ENCODE measurements around the gene CNTN1.

DNA sequence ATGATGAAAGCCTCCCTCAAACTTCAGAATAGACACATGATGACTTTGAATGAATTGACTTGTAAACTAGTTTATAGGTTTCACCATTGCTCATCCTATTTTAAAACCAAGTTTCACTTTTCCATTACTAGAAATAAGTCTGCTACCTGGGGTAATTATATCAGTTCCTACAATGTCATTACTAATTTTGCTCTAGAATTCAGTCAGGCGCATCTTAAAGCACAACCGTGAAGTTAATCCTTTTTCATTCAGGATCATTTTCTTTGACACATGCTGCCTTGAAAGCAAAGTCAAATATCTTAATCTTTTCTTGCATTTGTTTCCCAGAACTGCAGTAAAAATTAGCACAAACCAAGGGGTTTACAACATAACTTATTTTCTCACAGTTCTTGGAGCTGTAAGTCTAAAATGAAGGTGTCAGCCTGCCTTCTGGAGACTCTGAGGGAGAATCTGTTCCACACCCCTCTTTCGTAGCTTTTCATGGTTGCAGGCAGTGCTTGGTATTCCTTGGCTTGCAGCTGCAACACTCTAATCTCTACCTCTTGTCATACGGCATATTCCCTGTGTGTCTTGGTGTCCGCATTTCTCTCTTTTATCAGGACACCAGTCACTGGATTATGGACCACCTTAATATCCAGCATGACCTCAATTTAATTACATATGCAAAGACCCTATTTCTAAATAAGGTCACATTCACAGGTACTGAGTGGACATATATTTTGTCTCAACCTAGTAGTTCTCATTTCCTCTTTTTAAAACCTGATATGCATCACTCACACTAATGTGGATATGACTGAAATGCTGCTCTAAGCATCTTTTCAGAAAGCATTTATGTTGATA lies 381.6 kb downstream of the CNTN1 start:
- TF ChIP-seq, protein P1, sequence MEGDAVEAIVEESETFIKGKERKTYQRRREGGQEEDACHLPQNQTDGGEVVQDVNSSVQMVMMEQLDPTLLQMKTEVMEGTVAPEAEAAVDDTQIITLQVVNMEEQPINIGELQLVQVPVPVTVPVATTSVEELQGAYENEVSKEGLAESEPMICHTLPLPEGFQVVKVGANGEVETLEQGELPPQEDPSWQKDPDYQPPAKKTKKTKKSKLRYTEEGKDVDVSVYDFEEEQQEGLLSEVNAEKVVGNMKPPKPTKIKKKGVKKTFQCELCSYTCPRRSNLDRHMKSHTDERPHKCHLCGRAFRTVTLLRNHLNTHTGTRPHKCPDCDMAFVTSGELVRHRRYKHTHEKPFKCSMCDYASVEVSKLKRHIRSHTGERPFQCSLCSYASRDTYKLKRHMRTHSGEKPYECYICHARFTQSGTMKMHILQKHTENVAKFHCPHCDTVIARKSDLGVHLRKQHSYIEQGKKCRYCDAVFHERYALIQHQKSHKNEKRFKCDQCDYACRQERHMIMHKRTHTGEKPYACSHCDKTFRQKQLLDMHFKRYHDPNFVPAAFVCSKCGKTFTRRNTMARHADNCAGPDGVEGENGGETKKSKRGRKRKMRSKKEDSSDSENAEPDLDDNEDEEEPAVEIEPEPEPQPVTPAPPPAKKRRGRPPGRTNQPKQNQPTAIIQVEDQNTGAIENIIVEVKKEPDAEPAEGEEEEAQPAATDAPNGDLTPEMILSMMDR (IDR thresholded peaks at IDR 0.05 in 2 of 3, conservative IDR thresholded peaks at IDR 0.05 in 1 of 3; ENCODE audit: insufficient read depth in 2 of 3, low read depth in 1 of 3, low read length in 3 of 3): no peak
- no peak for TF ChIP-seq ZNF77 (CRISPR knock-in tag; IDR thresholded peaks at IDR 0.05)
